HEK293 (cell line): ENCODE results near the gene HDC.

Experiments
- BCL11A ChIP-seq: fragments of 450-650 bp; formaldehyde crosslinking; IDR thresholded peaks from 2 replicates; pipeline ENCODE4 v1.5.1; 2016; ENCODE audit warnings: low read depth, missing biosample characterization, missing genetic modification characterization
- GFI1B ChIP-seq: fragments of 450-650 bp; formaldehyde crosslinking; IDR thresholded peaks from 2 replicates; pipeline ENCODE4 v1.5.1; 2016; ENCODE audit warnings: missing biosample characterization, missing genetic modification characterization
- GLI4 ChIP-seq: fragments of 450-650 bp; formaldehyde crosslinking; IDR thresholded peaks from 2 replicates; pipeline ENCODE4 v1.5.1; 2016; ENCODE audit warnings: missing biosample characterization, missing genetic modification characterization
- HIC1 ChIP-seq: fragments of 450-650 bp; formaldehyde crosslinking; IDR thresholded peaks from 2 replicates; pipeline ENCODE4 v1.5.1; 2016; ENCODE audit warnings: missing biosample characterization, missing genetic modification characterization
- SCRT2 ChIP-seq: fragments of 450-650 bp; formaldehyde crosslinking; IDR thresholded peaks from 2 replicates; pipeline ENCODE4 v1.5.1; 2016; ENCODE audit warnings: missing biosample characterization, missing genetic modification characterization
- TCF7L2 ChIP-seq: IDR thresholded peaks from 2 replicates; pipeline ENCODE4 v1.6.1; 2011; ENCODE audit warnings: low read depth, mild to moderate bottlenecking, inconsistent platforms, low read length, moderate library complexity, borderline replicate concordance
- ZBTB17 ChIP-seq: fragments of 450-650 bp; formaldehyde crosslinking; IDR thresholded peaks from 2 replicates; pipeline ENCODE4 v1.5.1; 2016; ENCODE audit warnings: missing biosample characterization, missing genetic modification characterization
- ZBTB8A ChIP-seq: fragments of 450-650 bp; formaldehyde crosslinking; IDR thresholded peaks from 2 replicates; pipeline ENCODE4 v1.5.1; 2016; ENCODE audit warnings: missing biosample characterization, missing genetic modification characterization
- ZIC2 ChIP-seq: fragments of 450-650 bp; formaldehyde crosslinking; IDR thresholded peaks from 2 replicates; pipeline ENCODE4 v1.5.1; 2016; ENCODE audit warnings: missing biosample characterization, missing genetic modification characterization
- ZNF133 ChIP-seq: fragments of 450-650 bp; formaldehyde crosslinking; IDR thresholded peaks from 2 replicates; pipeline ENCODE4 v1.5.1; 2016; ENCODE audit warnings: missing biosample characterization, missing genetic modification characterization
- ZNF184 ChIP-seq: fragments of 450-650 bp; IDR thresholded peaks from 2 replicates; pipeline ENCODE4 v1.5.1; 2018; ENCODE audit warnings: missing biosample characterization, mild to moderate bottlenecking, missing genetic modification characterization
- ZNF362 ChIP-seq: fragments of 450-650 bp; formaldehyde crosslinking; IDR thresholded peaks from 2 replicates; pipeline ENCODE4 v1.5.1; 2016; ENCODE audit warnings: missing biosample characterization, missing genetic modification characterization
- ZNF366 ChIP-seq: fragments of 450-650 bp; formaldehyde crosslinking; conservative IDR thresholded peaks from 2 replicates; pipeline ENCODE4 v1.5.1; 2016; ENCODE audit warnings: missing biosample characterization, missing genetic modification characterization
- ZNF423 ChIP-seq: fragments of 450-650 bp; formaldehyde crosslinking; IDR thresholded peaks from 2 replicates; pipeline ENCODE4 v1.5.1; 2016; ENCODE audit warnings: missing biosample characterization, missing genetic modification characterization
- ZNF549 ChIP-seq: fragments of 450-650 bp; IDR thresholded peaks from 2 replicates; pipeline ENCODE4 v1.5.1; 2018; ENCODE audit warnings: missing biosample characterization, missing genetic modification characterization, mild to moderate bottlenecking, inconsistent platforms, moderate library complexity
- ZNF561 ChIP-seq: fragments of 450-650 bp; IDR thresholded peaks from 2 replicates; pipeline ENCODE4 v1.5.1; 2018; ENCODE audit warnings: missing biosample characterization, missing genetic modification characterization, borderline replicate concordance
- ZNF610 ChIP-seq: fragments of 450-650 bp; formaldehyde crosslinking; IDR thresholded peaks from 2 replicates; pipeline ENCODE4 v1.5.1; 2016; ENCODE audit warnings: missing biosample characterization, missing genetic modification characterization, borderline replicate concordance
- ZNF629 ChIP-seq: fragments of 450-650 bp; formaldehyde crosslinking; IDR thresholded peaks from 2 replicates; pipeline ENCODE4 v1.5.1; 2017; ENCODE audit warnings: missing biosample characterization, missing genetic modification characterization
- ZNF704 ChIP-seq: fragments of 450-650 bp; formaldehyde crosslinking; IDR thresholded peaks from 2 replicates; pipeline ENCODE4 v1.5.1; 2016; ENCODE audit warnings: missing biosample characterization, missing genetic modification characterization
- ZNF76 ChIP-seq: fragments of 450-650 bp; formaldehyde crosslinking; IDR thresholded peaks from 2 replicates; pipeline ENCODE4; 2016; ENCODE audit warnings: low read depth, missing biosample characterization, missing genetic modification characterization, borderline replicate concordance
- ZNF776 ChIP-seq: fragments of 450-650 bp; formaldehyde crosslinking; IDR thresholded peaks from 2 replicates; pipeline ENCODE4 v1.5.0; 2017; ENCODE audit warnings: missing biosample characterization, missing genetic modification characterization, borderline replicate concordance
- TF ChIP-seq, protein P1 (sequence below): fragments of 450-650 bp; formaldehyde crosslinking; IDR thresholded peaks from 2 replicates; pipeline ENCODE4 v1.5.1; 2017; ENCODE audit warnings: missing biosample characterization, missing genetic modification characterization
- TF ChIP-seq, protein P2 (sequence below): fragments of 450-650 bp; formaldehyde crosslinking; IDR thresholded peaks from 2 replicates; pipeline ENCODE4 v1.5.1; 2017; ENCODE audit warnings: missing biosample characterization, missing genetic modification characterization
- TF ChIP-seq, protein P3 (sequence below): fragments of 450-650 bp; formaldehyde crosslinking; IDR thresholded peaks from 2 replicates; pipeline ENCODE4 v1.5.0; 2017; ENCODE audit warnings: missing biosample characterization, missing genetic modification characterization, borderline replicate concordance
- TF ChIP-seq, protein P4 (sequence below): fragments of 450-650 bp; formaldehyde crosslinking; IDR thresholded peaks from 2 replicates; pipeline ENCODE4 v1.5.1; 2016; ENCODE audit warnings: missing biosample characterization, missing genetic modification characterization

The HDC gene

DNA sequence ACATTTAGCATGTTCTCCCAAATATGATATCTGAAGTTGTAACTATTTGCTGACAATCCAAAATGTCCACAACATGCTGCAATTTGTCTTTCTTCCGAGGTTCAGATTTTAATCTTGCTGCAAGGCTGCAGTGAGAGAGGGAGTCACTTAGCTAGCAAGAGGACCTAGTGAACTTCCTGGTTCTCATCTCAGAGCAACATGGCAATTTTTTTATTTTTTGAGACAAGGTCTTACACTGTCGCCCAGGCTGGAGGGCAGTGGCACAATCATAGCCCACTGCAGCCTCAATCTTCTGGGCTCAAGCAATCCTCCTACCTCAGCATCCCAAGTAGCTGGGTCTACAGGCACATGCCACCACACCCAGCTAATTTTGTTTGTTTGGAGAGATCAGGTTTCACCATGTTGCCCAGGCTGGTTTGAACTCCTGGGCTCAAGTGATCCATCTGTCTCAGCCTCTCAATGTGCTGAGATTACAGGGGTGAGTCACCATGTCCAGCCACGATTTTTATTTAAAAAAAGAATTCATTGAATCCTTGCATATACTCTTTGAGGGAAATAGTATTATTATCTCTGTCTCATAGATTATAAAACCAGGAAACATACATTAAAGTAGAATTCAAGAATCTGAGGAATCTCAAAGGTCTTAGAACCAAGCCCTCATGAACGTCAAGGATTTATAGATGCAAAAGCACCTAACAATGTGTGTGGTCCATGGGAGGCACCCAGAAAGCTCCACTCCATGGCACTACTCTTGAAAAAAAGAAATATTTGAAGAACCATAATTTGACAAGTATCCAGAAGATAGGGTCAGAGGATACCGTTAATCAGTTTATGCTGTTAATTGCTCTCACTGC lies 9.1 kb downstream of the HDC start (continued):
- TF ChIP-seq, protein P1, sequence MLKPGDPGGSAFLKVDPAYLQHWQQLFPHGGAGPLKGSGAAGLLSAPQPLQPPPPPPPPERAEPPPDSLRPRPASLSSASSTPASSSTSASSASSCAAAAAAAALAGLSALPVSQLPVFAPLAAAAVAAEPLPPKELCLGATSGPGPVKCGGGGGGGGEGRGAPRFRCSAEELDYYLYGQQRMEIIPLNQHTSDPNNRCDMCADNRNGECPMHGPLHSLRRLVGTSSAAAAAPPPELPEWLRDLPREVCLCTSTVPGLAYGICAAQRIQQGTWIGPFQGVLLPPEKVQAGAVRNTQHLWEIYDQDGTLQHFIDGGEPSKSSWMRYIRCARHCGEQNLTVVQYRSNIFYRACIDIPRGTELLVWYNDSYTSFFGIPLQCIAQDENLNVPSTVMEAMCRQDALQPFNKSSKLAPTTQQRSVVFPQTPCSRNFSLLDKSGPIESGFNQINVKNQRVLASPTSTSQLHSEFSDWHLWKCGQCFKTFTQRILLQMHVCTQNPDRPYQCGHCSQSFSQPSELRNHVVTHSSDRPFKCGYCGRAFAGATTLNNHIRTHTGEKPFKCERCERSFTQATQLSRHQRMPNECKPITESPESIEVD = peak; percentile 50
- peak; percentile 37; the same call in 1 of the 2 replicates for TF ChIP-seq ZNF362
- TF ChIP-seq ZNF561 = no peak
- peak; percentile 47 for TF ChIP-seq ZBTB17
- TF ChIP-seq BCL11A (tag by site-specific recombination) = no peak
- no peak for TF ChIP-seq ZNF549 (tag by site-specific recombination)
- peak; percentile 74 for TF ChIP-seq GFI1B (tag by site-specific recombination)
- TF ChIP-seq ZNF133 (tag by site-specific recombination) = no peak
- TF ChIP-seq ZNF184 (tag by site-specific recombination) = no peak
- TF ChIP-seq, protein P2, sequence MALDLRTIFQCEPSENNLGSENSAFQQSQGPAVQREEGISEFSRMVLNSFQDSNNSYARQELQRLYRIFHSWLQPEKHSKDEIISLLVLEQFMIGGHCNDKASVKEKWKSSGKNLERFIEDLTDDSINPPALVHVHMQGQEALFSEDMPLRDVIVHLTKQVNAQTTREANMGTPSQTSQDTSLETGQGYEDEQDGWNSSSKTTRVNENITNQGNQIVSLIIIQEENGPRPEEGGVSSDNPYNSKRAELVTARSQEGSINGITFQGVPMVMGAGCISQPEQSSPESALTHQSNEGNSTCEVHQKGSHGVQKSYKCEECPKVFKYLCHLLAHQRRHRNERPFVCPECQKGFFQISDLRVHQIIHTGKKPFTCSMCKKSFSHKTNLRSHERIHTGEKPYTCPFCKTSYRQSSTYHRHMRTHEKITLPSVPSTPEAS = no peak
- TF ChIP-seq ZNF366 (tag by site-specific recombination) = no peak; the same call in 1 of the 2 replicates
- TF ChIP-seq, protein P3, sequence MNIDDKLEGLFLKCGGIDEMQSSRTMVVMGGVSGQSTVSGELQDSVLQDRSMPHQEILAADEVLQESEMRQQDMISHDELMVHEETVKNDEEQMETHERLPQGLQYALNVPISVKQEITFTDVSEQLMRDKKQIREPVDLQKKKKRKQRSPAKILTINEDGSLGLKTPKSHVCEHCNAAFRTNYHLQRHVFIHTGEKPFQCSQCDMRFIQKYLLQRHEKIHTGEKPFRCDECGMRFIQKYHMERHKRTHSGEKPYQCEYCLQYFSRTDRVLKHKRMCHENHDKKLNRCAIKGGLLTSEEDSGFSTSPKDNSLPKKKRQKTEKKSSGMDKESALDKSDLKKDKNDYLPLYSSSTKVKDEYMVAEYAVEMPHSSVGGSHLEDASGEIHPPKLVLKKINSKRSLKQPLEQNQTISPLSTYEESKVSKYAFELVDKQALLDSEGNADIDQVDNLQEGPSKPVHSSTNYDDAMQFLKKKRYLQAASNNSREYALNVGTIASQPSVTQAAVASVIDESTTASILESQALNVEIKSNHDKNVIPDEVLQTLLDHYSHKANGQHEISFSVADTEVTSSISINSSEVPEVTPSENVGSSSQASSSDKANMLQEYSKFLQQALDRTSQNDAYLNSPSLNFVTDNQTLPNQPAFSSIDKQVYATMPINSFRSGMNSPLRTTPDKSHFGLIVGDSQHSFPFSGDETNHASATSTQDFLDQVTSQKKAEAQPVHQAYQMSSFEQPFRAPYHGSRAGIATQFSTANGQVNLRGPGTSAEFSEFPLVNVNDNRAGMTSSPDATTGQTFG (tag by site-specific recombination) = no peak
- TF ChIP-seq ZNF776 (tag by site-specific recombination) = no peak
- peak; percentile 60 for TF ChIP-seq ZNF629 (tag by site-specific recombination)
- TF ChIP-seq SCRT2 = peak; percentile 39
- no peak for TF ChIP-seq HIC1 (tag by site-specific recombination)
- no peak for TF ChIP-seq GLI4 (tag by site-specific recombination)
- no peak for TF ChIP-seq ZNF76 (tag by site-specific recombination)
- TF ChIP-seq, protein P4, sequence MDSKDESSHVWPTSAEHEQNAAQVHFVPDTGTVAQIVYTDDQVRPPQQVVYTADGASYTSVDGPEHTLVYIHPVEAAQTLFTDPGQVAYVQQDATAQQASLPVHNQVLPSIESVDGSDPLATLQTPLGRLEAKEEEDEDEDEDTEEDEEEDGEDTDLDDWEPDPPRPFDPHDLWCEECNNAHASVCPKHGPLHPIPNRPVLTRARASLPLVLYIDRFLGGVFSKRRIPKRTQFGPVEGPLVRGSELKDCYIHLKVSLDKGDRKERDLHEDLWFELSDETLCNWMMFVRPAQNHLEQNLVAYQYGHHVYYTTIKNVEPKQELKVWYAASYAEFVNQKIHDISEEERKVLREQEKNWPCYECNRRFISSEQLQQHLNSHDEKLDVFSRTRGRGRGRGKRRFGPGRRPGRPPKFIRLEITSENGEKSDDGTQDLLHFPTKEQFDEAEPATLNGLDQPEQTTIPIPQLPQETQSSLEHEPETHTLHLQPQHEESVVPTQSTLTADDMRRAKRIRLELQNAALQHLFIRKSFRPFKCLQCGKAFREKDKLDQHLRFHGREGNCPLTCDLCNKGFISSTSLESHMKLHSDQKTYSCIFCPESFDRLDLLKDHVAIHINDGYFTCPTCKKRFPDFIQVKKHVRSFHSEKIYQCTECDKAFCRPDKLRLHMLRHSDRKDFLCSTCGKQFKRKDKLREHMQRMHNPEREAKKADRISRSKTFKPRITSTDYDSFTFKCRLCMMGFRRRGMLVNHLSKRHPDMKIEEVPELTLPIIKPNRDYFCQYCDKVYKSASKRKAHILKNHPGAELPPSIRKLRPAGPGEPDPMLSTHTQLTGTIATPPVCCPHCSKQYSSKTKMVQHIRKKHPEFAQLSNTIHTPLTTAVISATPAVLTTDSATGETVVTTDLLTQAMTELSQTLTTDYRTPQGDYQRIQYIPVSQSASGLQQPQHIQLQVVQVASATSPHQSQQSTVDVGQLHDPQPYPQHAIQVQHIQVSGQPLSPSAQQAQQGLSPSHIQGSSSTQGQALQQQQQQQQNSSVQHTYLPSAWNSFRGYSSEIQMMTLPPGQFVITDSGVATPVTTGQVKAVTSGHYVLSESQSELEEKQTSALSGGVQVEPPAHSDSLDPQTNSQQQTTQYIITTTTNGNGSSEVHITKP = 0 out of 2 replicates have a peak, but pooled peaks have one; percentile 20
- TF ChIP-seq ZBTB8A = peak; percentile 31; the same call in 1 of the 2 replicates
- TF ChIP-seq TCF7L2 = no peak
- TF ChIP-seq ZNF610 (tag by site-specific recombination) = no peak
- no peak for TF ChIP-seq ZNF423
- TF ChIP-seq ZNF704 (tag by site-specific recombination) = no peak
- no peak for TF ChIP-seq ZIC2
